Keratinocyte (primary cell): ENCODE results near the gene TWF2. TPM values are rescaled to one million over a fixed set of nuclear protein-coding genes. Genes with fewer than 3 reads are reported as not detected.

Source experiments
- DNase-seq: peaks from one replicate; pipeline ENCODE4 v3.0.0-alpha.2; 2011; ENCODE audit warnings: low read depth, missing footprints, low spot score
- FAIRE-seq: peaks from 2 replicates; lab custom pipeline; 2011; peaks lifted over from hg19 to GRCh38; lab: Jason Lieb, UNC
- H2AFZ ChIP-seq: 2 replicates; pipeline ENCODE4 v1.6.0; 2012; ENCODE audit warnings: low read length, control low read depth, inconsistent platforms; ENCODE audit not compliant: control insufficient read depth
- H3K27ac ChIP-seq: 2 replicates; pipeline ENCODE4 v1.5.1; 2011; ENCODE audit warnings: low read length; ENCODE audit not compliant: control insufficient read depth, insufficient read depth
- H3K27me3 ChIP-seq: 3 replicates; pipeline ENCODE4 v1.6.0; 2011; ENCODE audit warnings: low read length; ENCODE audit not compliant: control insufficient read depth, insufficient read depth; ENCODE audit errors: extremely low read depth
- H3K36me3 ChIP-seq, 2 experiments: 2 replicates in 1 of 2; 3 replicates in 1 of 2; pipeline ENCODE4 v1.5.1; 2011; ENCODE audit warnings: low read length in 2 of 2, mild to moderate bottlenecking in 1 of 2; ENCODE audit not compliant: control insufficient read depth in 2 of 2, insufficient read depth in 2 of 2; ENCODE audit errors: extremely low read depth in 1 of 2
- H3K4me1 ChIP-seq: 3 replicates; pipeline ENCODE4 v1.5.1; 2011; ENCODE audit warnings: low read length; ENCODE audit not compliant: control insufficient read depth, insufficient read depth; ENCODE audit errors: extremely low read depth
- H3K4me2 ChIP-seq: 3 replicates; pipeline ENCODE4 v1.6.0; 2011; ENCODE audit warnings: low read depth, low read length; ENCODE audit not compliant: control insufficient read depth, insufficient read depth; ENCODE audit errors: extremely low read depth
- H3K4me3 ChIP-seq, 3 experiments: fragments of 200-600 bp in 1 of 3; sonication (generic) in 1 of 3; 2 replicates in 2 of 3; 3 replicates in 1 of 3; pipeline ENCODE4 v1.5.1; 2011 to 2016; ENCODE audit warnings: low read length in 3 of 3, mild to moderate bottlenecking in 3 of 3, control low read depth in 2 of 3, inconsistent platforms in 1 of 3, low read depth in 1 of 3, mixed read lengths in 1 of 3, mixed run types in 1 of 3, moderate library complexity in 1 of 3; ENCODE audit not compliant: control insufficient read depth in 2 of 3, insufficient read depth in 2 of 3; ENCODE audit errors: extremely low read depth in 1 of 3
- H3K79me2 ChIP-seq: 2 replicates; pipeline ENCODE4 v1.6.0; 2012; ENCODE audit warnings: low read length; ENCODE audit not compliant: control insufficient read depth, insufficient read depth
- H3K9ac ChIP-seq: 3 replicates; pipeline ENCODE4 v1.6.0; 2011; ENCODE audit warnings: low read length; ENCODE audit not compliant: control insufficient read depth, insufficient read depth; ENCODE audit errors: extremely low read depth
- H3K9me1 ChIP-seq: 3 replicates; pipeline ENCODE4 v1.6.0; 2011; ENCODE audit warnings: low read length; ENCODE audit not compliant: control insufficient read depth, insufficient read depth; ENCODE audit errors: extremely low read depth
- H3K9me3 ChIP-seq: 2 replicates; pipeline ENCODE4 v1.5.1; 2012; ENCODE audit warnings: low read depth, low read length; ENCODE audit not compliant: control insufficient read depth
- H4K20me1 ChIP-seq: 3 replicates; pipeline ENCODE4 v1.6.0; 2011; ENCODE audit warnings: low read length; ENCODE audit not compliant: control insufficient read depth, insufficient read depth; ENCODE audit errors: extremely low read depth
- CTCF ChIP-seq, 3 experiments: IDR thresholded peaks in 1 of 3; conservative IDR thresholded peaks in 1 of 3; optimal IDR thresholded peaks in 1 of 3; 2 replicates in 2 of 3; 3 replicates in 1 of 3; pipeline versions ENCODE3 to v1.5.1; 2011; ENCODE audit warnings: low read length in 3 of 3, mild to moderate bottlenecking in 3 of 3, moderate library complexity in 2 of 3, control low read depth in 1 of 3, inconsistent platforms in 1 of 3; ENCODE audit not compliant: insufficient read depth in 2 of 3; ENCODE audit errors: extremely low read depth in 1 of 3
- EZH2 ChIP-seq: IDR thresholded peaks from one replicate; pipeline ENCODE4 v1.6.1; 2012; ENCODE audit warnings: inconsistent platforms, mild to moderate bottlenecking, low read length, moderate library complexity
- dilution Hi-C: fragments of 300-500 bp; cut with MboI; formaldehyde crosslinking; loops from one replicate; pipeline ENCODE4 v1.7.0; 2020; ENCODE audit warnings: low sequenced_read_pairs; ENCODE audit not compliant: extremely low pct_ligation_motif_present
- polyA plus RNA-seq, 5 experiments: library from polyadenylated mRNA; depleted of rRNA in 3 of 5; stranded (reverse) in 3 of 5; stranded (forward) in 1 of 5; unstranded in 1 of 5; fragments of >200 nt; gene quantifications; 1 replicate in 1 of 5; 2 replicates in 3 of 5; 3 replicates in 1 of 5; pipeline versions ENCODE4 v1.2.1 to v1.2.3, GENCODE V29; 2011 to 2012; ENCODE audit warnings: missing spikeins in 2 of 5, low read depth in 1 of 5, low replicate concordance in 1 of 5

Gene TWF2
- polyA plus RNA-seq, 1 donor (not counting 4 experiments of a cell fraction or from before 2014, with no cell fraction given) = 70.4 TPM

GRCh38 chr3:52218026-52218425 is 20.9 kb downstream of the TWF2 start:
- dilution Hi-C loops = no loop called here
- peaks cover 22% of the 10 kb centered on the region for H3K4me1 ChIP-seq
- no peak overlapping the region for H3K4me3 ChIP-seq
- FAIRE-seq (peak; percentile 9), DNase-seq (no peak)
- peak overlapping the region; percentile 59 for H3K27ac ChIP-seq
- no peaks in the 10 kb centered on the region for H3K9me3 ChIP-seq
- peaks cover 8 to 17% of the 10 kb centered on the region in 2 experiments for H3K36me3 ChIP-seq
- H3K9ac ChIP-seq = no peak overlapping the region
- no peaks in the 10 kb centered on the region for H3K79me2 ChIP-seq
- no peak for TF ChIP-seq CTCF (optimal IDR thresholded peaks at IDR 0.05 in 1 of 3, IDR thresholded peaks at IDR 0.05 in 1 of 3, conservative IDR thresholded peaks at IDR 0.05 in 1 of 3; ENCODE audit: extremely low read depth in 1 of 3, insufficient read depth in 2 of 3, low read length in 3 of 3)
- TF ChIP-seq EZH2 = no peak
- no peak overlapping the region for H2AFZ ChIP-seq
- no peaks in the 10 kb centered on the region for H3K27me3 ChIP-seq
- H4K20me1 ChIP-seq = no peaks in the 10 kb centered on the region
- peaks cover 5% of the 10 kb centered on the region for H3K9me1 ChIP-seq
- no peak overlapping the region for H3K4me2 ChIP-seq

- Histone ChIP-seq H3K4me3 (peak overlapping the region in 1 of 3 experiments; percentile 18), H3K27me3 (no peaks in the 10 kb centered on the region), H4K20me1 (no peaks in the 10 kb centered on the region), H3K4me2 (peak overlapping the region; percentile 75), H3K9ac (peak overlapping the region; percentile 0), H3K4me1 (peaks cover 22% of the 10 kb centered on the region), H3K9me1 (peaks cover 3% of the 10 kb centered on the region), H2AFZ (peak overlapping the region; percentile 50), H3K27ac (peak overlapping the region; percentile 59), H3K9me3 (no peaks in the 10 kb centered on the region), H3K79me2 (no peaks in the 10 kb centered on the region), H3K36me3 (peaks cover 13 to 20% of the 10 kb centered on the region in 2 experiments)
- DNase-seq (no peak), FAIRE-seq (no peak)
- TF ChIP-seq EZH2 (no peak), CTCF (optimal IDR thresholded peaks at IDR 0.05 in 1 of 3, IDR thresholded peaks at IDR 0.05 in 1 of 3, conservative IDR thresholded peaks at IDR 0.05 in 1 of 3; ENCODE audit: extremely low read depth in 1 of 3, insufficient read depth in 2 of 3, low read length in 3 of 3) (no peak)
- dilution Hi-C loops = no loop called here
These were observed 21.6 kb downstream of the TWF2 start for GRCh38 chr3:52217409-52217805.
